LNCaP clone FGC (cell line): ENCODE data around the gene CRYGN.

Source experiments
- DNase-seq: peaks from one replicate; pipeline ENCODE4 v3.0.0-alpha.2; 2011; ENCODE audit warnings: low read depth
- H3K4me3 ChIP-seq: 2 replicates; pipeline ENCODE4 v1.5.1; 2011; ENCODE audit warnings: mild to moderate bottlenecking, low read depth, low read length, control low read depth
- TF ChIP-seq, protein P1 (sequence below): IDR thresholded peaks from 2 replicates; pipeline ENCODE4 v1.5.1; 2012; ENCODE audit warnings: mild to moderate bottlenecking; ENCODE audit not compliant: control insufficient read depth, insufficient read depth; ENCODE audit errors: extremely low read depth

The CRYGN gene

DNA sequence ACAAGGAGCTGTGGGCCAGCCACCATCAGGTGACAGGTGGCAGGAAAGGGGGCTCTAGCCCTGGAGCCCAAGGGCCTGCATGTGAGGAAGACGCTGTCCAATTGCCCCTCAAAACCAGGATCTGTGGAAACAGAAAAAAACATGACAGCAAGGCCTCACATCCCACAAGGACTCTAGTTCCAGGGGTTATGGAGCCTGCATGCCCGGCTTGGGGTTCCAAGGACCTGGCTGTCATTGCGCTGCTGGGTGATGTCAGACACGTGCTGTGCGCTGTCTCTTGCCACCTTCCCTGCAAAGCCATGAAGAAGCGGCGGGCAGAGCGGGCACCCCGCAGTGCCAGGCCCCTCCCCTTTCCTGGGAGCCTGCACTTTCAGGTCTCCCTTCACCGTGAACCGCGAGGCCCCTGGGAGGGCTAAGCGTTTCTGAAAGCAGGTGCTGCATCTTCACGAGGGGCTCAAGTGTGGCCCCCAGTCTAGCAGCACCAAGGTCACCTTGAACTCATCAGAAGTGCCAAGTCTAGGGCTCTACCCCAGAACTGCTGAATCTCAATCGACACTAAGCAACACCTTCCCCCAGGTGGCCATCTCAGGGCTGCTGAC, 15.1 kb upstream of the CRYGN start:
- TF ChIP-seq, protein P1, sequence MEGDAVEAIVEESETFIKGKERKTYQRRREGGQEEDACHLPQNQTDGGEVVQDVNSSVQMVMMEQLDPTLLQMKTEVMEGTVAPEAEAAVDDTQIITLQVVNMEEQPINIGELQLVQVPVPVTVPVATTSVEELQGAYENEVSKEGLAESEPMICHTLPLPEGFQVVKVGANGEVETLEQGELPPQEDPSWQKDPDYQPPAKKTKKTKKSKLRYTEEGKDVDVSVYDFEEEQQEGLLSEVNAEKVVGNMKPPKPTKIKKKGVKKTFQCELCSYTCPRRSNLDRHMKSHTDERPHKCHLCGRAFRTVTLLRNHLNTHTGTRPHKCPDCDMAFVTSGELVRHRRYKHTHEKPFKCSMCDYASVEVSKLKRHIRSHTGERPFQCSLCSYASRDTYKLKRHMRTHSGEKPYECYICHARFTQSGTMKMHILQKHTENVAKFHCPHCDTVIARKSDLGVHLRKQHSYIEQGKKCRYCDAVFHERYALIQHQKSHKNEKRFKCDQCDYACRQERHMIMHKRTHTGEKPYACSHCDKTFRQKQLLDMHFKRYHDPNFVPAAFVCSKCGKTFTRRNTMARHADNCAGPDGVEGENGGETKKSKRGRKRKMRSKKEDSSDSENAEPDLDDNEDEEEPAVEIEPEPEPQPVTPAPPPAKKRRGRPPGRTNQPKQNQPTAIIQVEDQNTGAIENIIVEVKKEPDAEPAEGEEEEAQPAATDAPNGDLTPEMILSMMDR = no peak
- DNase-seq = no peak
- no peak overlapping the region for H3K4me3 ChIP-seq

DNA sequence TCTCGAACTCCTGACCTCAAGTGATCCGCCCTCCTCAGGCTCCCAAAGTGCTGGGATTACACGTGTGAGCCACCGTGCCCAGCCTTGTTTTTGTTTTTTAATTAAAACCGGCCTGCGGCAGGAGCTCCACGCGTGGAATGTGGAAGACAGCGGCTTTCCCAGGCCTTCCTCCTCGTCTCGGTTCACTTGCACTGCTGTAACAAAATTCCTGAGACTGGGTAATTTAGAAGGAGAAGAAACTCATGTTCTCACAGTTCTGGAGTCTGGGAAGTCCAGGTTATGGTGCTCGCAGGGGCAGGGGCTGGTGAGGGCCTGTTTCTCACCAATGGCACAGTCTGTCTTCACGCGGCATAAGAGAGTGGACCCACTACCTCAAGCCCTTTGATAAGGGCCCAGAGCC, 14.4 kb upstream of the CRYGN start:
- H3K4me3 ChIP-seq = no peak overlapping the region
- TF ChIP-seq, protein P1 = no peak
- no peak for DNase-seq

DNA sequence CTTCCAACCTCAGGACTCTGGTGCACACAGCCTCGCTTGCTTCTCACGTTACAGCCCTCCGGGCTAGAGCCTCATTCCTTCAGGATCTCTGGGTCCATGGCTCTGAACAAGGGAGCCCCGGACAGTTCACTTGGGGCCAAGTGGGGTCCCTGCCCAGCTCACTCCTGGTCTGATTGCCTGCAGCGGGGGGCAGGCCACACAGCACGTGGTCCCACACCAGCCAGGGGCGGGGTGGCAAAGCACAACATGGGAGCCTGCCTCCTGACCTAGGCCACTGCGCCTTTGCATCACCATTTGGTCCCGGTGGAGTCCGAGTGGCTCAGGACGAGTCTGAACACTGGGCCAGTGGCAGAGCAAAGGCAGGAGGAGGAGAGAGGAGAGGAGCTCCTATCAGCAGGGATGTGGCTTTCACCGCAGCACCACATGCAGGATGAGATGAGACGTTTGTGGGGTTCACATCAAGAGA, 13.4 kb upstream of the CRYGN start:
- H3K4me3 ChIP-seq = no peak overlapping the region
- DNase-seq = no peak
- TF ChIP-seq, protein P1 = no peak

DNA sequence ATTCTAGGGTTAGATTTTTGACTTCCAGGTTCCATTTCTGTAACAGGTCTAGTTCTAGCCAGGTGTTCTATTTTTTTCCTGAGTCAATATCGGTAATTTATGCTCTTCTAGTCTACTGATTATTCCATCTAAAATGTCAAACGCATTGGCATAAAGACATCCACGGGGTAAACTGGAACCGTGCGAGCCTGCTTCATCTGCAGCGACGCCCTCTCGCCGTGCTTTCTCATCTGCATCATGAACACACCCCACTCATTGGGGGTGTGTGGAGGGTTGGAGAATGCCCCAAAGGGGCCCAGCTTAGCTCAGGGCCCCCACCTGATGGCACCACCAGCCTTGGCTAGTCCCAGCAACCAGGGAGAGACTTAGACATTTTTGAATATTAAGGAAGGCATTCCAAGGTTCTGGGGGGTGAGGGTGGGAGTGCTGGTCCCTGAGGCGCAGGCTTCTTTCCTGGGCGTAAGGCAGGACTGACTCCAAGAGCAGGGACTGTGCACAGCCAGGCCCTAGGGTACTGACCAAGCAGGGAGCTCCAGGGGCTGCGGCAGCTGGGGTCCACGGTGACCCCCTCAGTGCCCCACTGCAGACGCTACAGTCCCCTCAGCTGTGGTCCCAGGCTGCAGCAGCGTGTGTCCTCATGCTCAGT, 12.9 kb upstream of the CRYGN start:
- DNase-seq = no peak

DNA sequence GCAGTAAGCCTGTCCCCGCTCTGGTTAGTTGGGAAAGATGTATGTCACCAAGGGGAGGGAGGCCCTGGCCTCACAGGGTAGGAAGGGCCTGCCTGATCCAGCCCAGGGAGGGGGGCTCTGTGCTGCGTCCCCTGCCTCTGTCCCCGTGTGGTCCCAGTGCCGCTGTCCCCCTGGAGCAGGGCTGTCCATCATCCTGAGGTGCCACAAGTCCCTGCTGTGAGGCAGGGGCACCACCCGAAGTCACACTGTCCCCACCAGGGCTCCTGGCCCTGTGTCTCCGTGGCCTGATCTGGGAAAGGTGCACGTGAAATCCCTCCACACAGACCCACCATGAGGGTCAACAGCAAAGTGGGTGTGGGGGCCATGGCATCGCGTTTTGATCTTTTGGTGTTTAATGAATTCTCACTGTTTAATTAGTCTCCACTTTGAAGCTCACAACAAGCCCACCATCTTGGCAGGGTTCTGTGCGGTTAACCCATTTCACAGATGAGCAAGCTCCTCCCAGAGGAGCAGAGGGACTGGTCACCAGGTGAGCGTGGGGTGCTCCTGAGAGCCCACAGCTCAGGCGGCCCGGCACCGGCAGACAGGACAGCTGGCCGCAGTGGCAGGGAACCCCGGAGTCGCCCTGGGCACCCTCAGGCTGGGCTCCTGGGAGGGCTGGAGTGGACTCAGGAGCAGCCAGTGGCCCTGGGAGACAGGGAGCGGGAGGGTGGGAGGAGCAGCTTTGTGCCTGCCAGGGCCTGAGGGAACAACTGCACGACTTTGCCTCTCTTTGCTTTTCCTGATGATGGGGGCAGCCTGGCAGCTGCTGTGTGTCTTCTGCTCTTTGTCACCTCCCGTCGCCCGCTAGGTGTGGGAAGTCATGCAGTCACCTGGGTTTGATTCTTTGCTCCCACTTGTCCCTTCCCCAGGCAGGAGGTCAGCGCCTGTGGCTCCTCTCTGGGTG, 12.0 kb upstream of the CRYGN start:
- H3K4me3 ChIP-seq = no peak overlapping the region
- TF ChIP-seq, protein P1 = no peak
- no peak for DNase-seq

More for the DNA sequence above, 12.9 kb upstream of the CRYGN start:
- TF ChIP-seq, protein P1 = no peak
- no peak overlapping the region for H3K4me3 ChIP-seq

DNA sequence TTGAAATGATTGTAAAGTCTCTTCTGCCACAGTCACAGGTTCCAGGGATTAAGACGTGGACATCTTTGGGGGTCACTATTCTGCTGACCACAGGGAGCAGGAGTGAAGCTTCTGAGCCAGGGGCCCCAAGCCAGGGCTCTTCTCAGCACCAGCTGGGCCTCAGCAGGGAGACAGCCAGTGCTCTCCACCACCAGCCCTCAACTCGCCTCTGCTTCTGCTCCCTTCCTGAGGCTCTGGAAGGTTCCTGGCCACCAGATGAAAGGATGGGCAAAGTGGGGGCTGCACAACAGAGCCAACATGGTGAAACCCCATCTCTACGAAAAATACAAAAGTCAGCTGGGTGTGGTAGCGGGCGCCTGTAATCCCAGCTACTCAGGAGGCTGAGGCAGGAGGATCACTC, 11.2 kb upstream of the CRYGN start:
- TF ChIP-seq, protein P1 = no peak

More for the DNA sequence above, 11.2 kb upstream of the CRYGN start:
- H3K4me3 ChIP-seq = no peak overlapping the region
- DNase-seq = no peak
